Upper lobe of left lung (tissue), 6 donors: ENCODE measurements around the gene AIFM3. TPM values are rescaled to one million over a fixed set of nuclear protein-coding genes. Genes with fewer than 3 reads are reported as not detected.
"Not testable (repeated sequence)": the region's sequence is repeated elsewhere in the genome, so short reads cannot be mapped to it uniquely, and the experiment has no call there.

Experiments used
- ATAC-seq, 2 donors: fragments of 200-7000 bp; cut with Tn5 transposase; one replicate each; pipeline ENCODE4 v1.9.1; 2022; ENCODE audit warnings: mild to moderate bottlenecking in 2 of 2, moderate library complexity in 2 of 2; ENCODE audit not compliant: low FRiP score in 2 of 2
- DNase-seq, 2 donors: peaks; one replicate each; pipeline ENCODE4 v3.0.0-alpha.2; 2019 to 2020
- H3K27ac ChIP-seq, 4 donors: fragments of 200-600 bp; sonication (generic); one replicate each; pipeline ENCODE4 v1.5.1; 2016 to 2019
- H3K27me3 ChIP-seq, 4 donors: fragments of 200-600 bp; sonication (generic); one replicate each; pipeline ENCODE4 v1.5.1; 2017 to 2019
- H3K36me3 ChIP-seq, 4 donors: fragments of 200-600 bp; sonication (generic); one replicate each; pipeline ENCODE4 v1.5.1; 2016 to 2019
- H3K4me1 ChIP-seq, 4 donors: fragments of 200-600 bp; sonication (generic); one replicate each; pipeline ENCODE4 v1.5.1; 2018 to 2019
- H3K4me3 ChIP-seq, 4 donors: fragments of 200-600 bp; sonication (generic); one replicate each; pipeline ENCODE4 v1.5.1; 2017 to 2019; ENCODE audit warnings: mild to moderate bottlenecking in 2 of 4, moderate library complexity in 1 of 4
- H3K9me3 ChIP-seq, 4 donors: fragments of 200-600 bp; sonication (generic); one replicate each; pipeline ENCODE4 v1.5.1; 2018 to 2019
- EP300 ChIP-seq, 4 donors: sonication (generic); formaldehyde crosslinking; IDR thresholded peaks; one replicate each; pipeline ENCODE4 v1.5.1; 2017; ENCODE audit warnings: antibody characterized with exemption in 4 of 4, control low read depth in 2 of 4
- POLR2A ChIP-seq, 4 donors: fragments of 450-650 bp; IDR thresholded peaks; one replicate each; pipeline ENCODE4 v1.5.1; 2016 to 2017; ENCODE audit warnings: antibody characterized with exemption in 4 of 4, mild to moderate bottlenecking in 2 of 4
- POLR2AphosphoS5 ChIP-seq, 2 donors: sonication (generic); formaldehyde crosslinking; IDR thresholded peaks; one replicate each; pipeline ENCODE4 v1.5.1; 2017; ENCODE audit warnings: antibody characterized with exemption in 2 of 2
- WGBS, 2 donors: methylation state at CpG; one replicate each; pipeline ENCODE4 v1.1.5; 2017 to 2018; 5-methylcytosine and 5-hydroxymethylcytosine counted together
- total RNA-seq, 6 donors: library from RNA; depleted of rRNA in 4 of 6; stranded (reverse); fragments of >200 nt in 4 of 6; gene quantifications; one replicate each; pipeline versions ENCODE4 v1.1.0 to v1.2.1, GENCODE V29; 2016 to 2021
- TF ChIP-seq, protein P1 (sequence below), 6 experiments: fragments of 450-650 bp in 4 of 6; fragments of 200-600 bp in 2 of 6; sonication (generic) in 2 of 6; IDR thresholded peaks; one replicate each; pipeline ENCODE4 v1.5.1; 2016 to 2019; ENCODE audit warnings: antibody characterized with exemption in 6 of 6
- donor health status: DM: no; HTN: no; CAD: no; lungs with moderate emphysema.
- donor health status: DM: no; HTN: yes; CAD: no; lungs with severe emphysema.

The AIFM3 gene
- total RNA-seq, 6 donors from 2014 or later: 4.7 to 9.4 (median 6.6) TPM

DNA sequence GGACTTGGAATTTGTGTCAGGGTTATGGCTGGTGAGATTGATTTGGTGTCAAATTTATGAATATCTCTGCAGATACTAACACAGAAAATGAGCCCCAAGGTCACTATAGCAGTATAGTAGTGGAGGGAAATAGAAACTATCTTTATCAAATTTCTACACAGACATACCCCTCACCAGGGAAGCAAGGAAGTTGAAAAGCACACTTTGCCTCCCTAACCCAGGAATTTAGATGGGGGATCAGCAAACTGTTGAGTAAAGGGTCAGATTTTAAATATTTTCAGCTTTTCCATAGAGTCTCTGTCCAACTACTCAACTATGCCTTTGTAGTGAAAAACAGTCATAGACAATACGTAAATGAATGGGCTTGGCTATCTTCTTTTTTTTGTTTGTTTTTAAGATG lies 37.1 kb upstream of the AIFM3 start:
- WGBS, 2 donors: 94 to 100% methylated on average over 1 of the region's 1 CpG
- ATAC-seq: no peak
- Histone ChIP-seq H3K4me3 (no peak overlapping the region), H3K9me3 (no peaks in the 10 kb centered on the region), H3K27ac (no peak overlapping the region), H3K36me3 (peaks cover 7 to 15% (median 11%) of the 10 kb centered on the region in 4 donors), H3K27me3 (no peaks in the 10 kb centered on the region), H3K4me1 (peaks cover 19 to 46% (median 23%) of the 10 kb centered on the region in 4 donors)
- TF ChIP-seq POLR2A (IDR thresholded peaks at IDR 0.05) (no peak), EP300 (IDR thresholded peaks at IDR 0.05) (no peak), POLR2AphosphoS5 (IDR thresholded peaks at IDR 0.05) (no peak)
- TF ChIP-seq, protein P1, sequence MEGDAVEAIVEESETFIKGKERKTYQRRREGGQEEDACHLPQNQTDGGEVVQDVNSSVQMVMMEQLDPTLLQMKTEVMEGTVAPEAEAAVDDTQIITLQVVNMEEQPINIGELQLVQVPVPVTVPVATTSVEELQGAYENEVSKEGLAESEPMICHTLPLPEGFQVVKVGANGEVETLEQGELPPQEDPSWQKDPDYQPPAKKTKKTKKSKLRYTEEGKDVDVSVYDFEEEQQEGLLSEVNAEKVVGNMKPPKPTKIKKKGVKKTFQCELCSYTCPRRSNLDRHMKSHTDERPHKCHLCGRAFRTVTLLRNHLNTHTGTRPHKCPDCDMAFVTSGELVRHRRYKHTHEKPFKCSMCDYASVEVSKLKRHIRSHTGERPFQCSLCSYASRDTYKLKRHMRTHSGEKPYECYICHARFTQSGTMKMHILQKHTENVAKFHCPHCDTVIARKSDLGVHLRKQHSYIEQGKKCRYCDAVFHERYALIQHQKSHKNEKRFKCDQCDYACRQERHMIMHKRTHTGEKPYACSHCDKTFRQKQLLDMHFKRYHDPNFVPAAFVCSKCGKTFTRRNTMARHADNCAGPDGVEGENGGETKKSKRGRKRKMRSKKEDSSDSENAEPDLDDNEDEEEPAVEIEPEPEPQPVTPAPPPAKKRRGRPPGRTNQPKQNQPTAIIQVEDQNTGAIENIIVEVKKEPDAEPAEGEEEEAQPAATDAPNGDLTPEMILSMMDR (IDR thresholded peaks at IDR 0.05): no peak
- DNase-seq: no peak

GRCh38 chr22:20930435-20930834 lies 36.6 kb upstream of the AIFM3 start:
- not testable (repeated sequence) for H3K9me3 ChIP-seq, ATAC-seq, H3K27me3 ChIP-seq, H3K4me3 ChIP-seq, H3K27ac ChIP-seq, DNase-seq
- H3K4me1 ChIP-seq: peaks cover 16 to 46% (median 20%) of the 10 kb centered on the region in 4 donors
- 96 to 99% methylated on average over 12 of the region's 12 CpGs for WGBS, 2 donors
- peaks cover 7 to 19% (median 15%) of the 10 kb centered on the region in 4 donors for H3K36me3 ChIP-seq

DNA sequence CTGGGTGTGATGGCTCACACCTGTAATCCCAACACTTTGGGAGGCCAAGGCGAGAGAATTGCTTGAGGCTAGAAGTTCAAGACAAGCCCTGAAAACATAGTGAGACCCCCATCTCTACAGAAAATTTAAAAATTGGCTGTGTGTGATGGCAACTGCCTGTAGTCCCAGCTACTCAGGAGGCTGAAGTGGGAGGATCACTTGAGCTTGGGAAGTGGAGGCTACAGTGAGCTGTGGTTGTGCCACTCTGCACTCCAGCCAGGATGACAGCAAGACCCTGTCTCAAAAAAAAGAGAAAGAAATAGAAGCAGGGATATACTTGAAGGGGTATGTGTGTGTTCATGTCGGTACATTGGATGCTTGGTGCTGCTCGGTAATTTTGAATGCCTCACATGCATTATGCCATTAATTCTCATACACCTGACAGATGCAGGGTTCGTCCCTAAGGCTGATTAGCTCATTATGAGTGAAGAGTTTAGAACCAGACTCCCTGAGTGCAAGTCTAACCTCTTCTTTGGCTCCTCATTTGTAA lies 35.9 kb upstream of the AIFM3 start:
- 81 to 91% methylated on average over 4 of the region's 4 CpGs for WGBS, 2 donors
- Histone ChIP-seq H3K9me3 (no peaks in the 10 kb centered on the region), H3K4me3 (no peak overlapping the region), H3K27me3 (no peaks in the 10 kb centered on the region), H3K36me3 (peaks cover 7 to 27% (median 20%) of the 10 kb centered on the region in 4 donors), H3K4me1 (peaks cover 17 to 45% (median 19%) of the 10 kb centered on the region in 4 donors), H3K27ac (no peak overlapping the region)
- ATAC-seq: no peak
- DNase-seq: no peak
- TF ChIP-seq POLR2A (IDR thresholded peaks at IDR 0.05) (no peak), POLR2AphosphoS5 (IDR thresholded peaks at IDR 0.05) (no peak), EP300 (IDR thresholded peaks at IDR 0.05) (no peak)
- TF ChIP-seq, protein P1 (IDR thresholded peaks at IDR 0.05): no peak

GRCh38 chr22:20933910-20934309 lies 33.1 kb upstream of the AIFM3 start:
- H3K4me3 ChIP-seq: no peak overlapping the region
- H3K27ac ChIP-seq: no peak overlapping the region
- no peaks in the 10 kb centered on the region for H3K27me3 ChIP-seq
- ATAC-seq: no peak
- no peak for DNase-seq
- WGBS, 2 donors: 95 to 99% methylated on average over 7 of the region's 7 CpGs
- H3K4me1 ChIP-seq: peaks cover 31 to 52% (median 37%) of the 10 kb centered on the region in 4 donors
- TF ChIP-seq POLR2A (IDR thresholded peaks at IDR 0.05): no peak
- TF ChIP-seq, protein P1 (IDR thresholded peaks at IDR 0.05): no peak
- TF ChIP-seq POLR2AphosphoS5 (IDR thresholded peaks at IDR 0.05): no peak
- TF ChIP-seq EP300 (IDR thresholded peaks at IDR 0.05): no peak
- H3K9me3 ChIP-seq: no peaks in the 10 kb centered on the region
- peaks cover 7 to 40% (median 21%) of the 10 kb centered on the region in 4 donors for H3K36me3 ChIP-seq

DNA sequence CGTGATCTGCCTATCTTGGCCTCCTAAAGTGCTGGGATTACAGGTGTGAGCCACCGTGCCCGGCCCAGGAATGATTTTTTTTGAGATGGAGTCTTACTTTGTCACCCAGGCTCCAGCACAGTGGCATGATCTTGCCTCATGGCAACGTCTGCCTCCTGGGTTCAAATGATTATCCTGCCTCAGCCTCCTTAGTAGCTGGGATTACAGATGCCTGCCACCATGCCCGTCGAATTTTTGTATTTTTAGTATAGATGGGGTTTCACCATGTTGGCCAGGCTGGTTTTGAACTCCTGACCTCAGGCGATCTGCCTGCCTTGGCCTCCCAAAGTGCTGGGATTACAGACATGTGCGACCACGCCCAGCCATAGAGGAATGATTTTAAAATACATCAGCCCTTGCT lies 32.0 kb upstream of the AIFM3 start:
- H3K4me3 ChIP-seq, H3K27ac ChIP-seq, DNase-seq, H3K27me3 ChIP-seq, H3K9me3 ChIP-seq, ATAC-seq: not testable (repeated sequence)
- WGBS, 2 donors: 92 to 95% methylated on average over 9 of the region's 9 CpGs
- Histone ChIP-seq H3K4me1 (peaks cover 35 to 55% (median 43%) of the 10 kb centered on the region in 4 donors), H3K36me3 (peaks cover 7 to 40% (median 21%) of the 10 kb centered on the region in 4 donors)

DNA sequence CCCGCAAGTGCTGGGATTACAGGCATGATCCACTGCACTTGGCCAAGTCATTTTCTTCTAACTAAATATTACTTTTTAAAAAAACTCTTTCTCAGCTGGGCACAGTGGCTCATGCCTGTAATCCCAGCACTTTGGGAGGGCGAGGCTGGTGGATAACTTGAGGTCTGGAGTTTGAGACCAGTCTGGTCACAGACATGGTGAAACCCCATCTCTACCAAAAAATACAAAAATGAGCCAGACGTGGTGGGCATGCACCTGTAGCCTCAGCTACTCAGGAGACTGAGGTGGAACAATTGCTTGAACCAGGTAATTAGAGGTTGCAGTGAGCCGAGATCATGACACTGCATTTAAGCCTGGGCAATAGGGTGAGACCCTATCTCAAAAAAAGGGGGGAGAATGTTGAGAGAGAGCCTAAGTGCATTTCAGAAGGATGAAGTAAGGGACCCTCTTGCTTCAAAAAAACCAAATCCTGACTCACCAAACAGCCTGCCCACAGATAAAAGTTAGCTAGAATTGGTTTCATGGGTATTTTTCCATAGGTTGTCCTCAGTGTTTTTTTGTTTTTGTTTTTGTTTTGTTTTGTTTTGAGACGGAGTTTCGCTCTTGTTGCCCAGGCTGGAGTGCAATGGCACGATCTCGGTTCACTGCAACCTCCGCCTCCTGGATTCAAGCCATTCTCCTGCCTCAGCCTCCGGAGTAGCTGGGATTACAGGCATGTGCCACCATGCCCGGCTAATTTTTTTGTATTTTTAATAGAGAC lies 31.1 kb upstream of the AIFM3 start:
- H3K9me3 ChIP-seq, H3K27ac ChIP-seq, H3K4me3 ChIP-seq, ATAC-seq, H3K27me3 ChIP-seq, DNase-seq: not testable (repeated sequence)
- Histone ChIP-seq H3K36me3 (peaks cover 7 to 40% (median 21%) of the 10 kb centered on the region in 4 donors), H3K4me1 (peaks cover 41 to 63% (median 50%) of the 10 kb centered on the region in 4 donors)
- WGBS, 2 donors: 81 to 85% methylated on average over 11 of the region's 11 CpGs
